Measurements from ENCODE around the gene HSD11B1. TPM values are rescaled to one million over a fixed set of nuclear protein-coding genes. Genes with fewer than 3 reads are reported as not detected.

The HSD11B1 gene
- total and polyA plus RNA-seq, 7 donors = 2.0 to 10.0 (median 3.0) TPM; not detected in 1

- Histone ChIP-seq H3K4me1 (no peaks in the 10 kb centered on the region), H3K27me3 (no peaks in the 10 kb centered on the region), H3K9me3 (no peaks in the 10 kb centered on the region), H3K36me3 (no peaks in the 10 kb centered on the region), H3K27ac (no peak overlapping the region), H3K4me3 (no peak overlapping the region)
- WGBS, 2 donors = 58 to 66% methylated on average over 3 of the region's 3 CpGs
- intact Hi-C loops (cut with DNase I) = no loop called here
- TF ChIP-seq POLR2AphosphoS5 (IDR thresholded peaks at IDR 0.05) = no peak
- no peak for TF ChIP-seq POLR2A (IDR thresholded peaks at IDR 0.05)
- TF ChIP-seq EP300 (IDR thresholded peaks at IDR 0.05) = no peak
- no peak for TF ChIP-seq CTCF (IDR thresholded peaks at IDR 0.05)
- no peak for DNase-seq
These were observed 19.4 kb downstream of the HSD11B1 start for GRCh38 chr1:209723756-209724693.

GRCh38 chr1:209727286-209727685, 22.6 kb downstream of the HSD11B1 start:
- H3K4me3 ChIP-seq = no peak overlapping the region
- 86 to 89% methylated on average over 2 of the region's 2 CpGs for WGBS, 2 donors
- H3K9me3 ChIP-seq = no peaks in the 10 kb centered on the region
- intact Hi-C loops (cut with DNase I) = no loop called here
- no peaks in the 10 kb centered on the region for H3K27me3 ChIP-seq
- no peak overlapping the region for H3K27ac ChIP-seq
- no peaks in the 10 kb centered on the region for H3K36me3 ChIP-seq
- no peak for DNase-seq
- no peak for TF ChIP-seq EP300 (IDR thresholded peaks at IDR 0.05)
- no peak for TF ChIP-seq CTCF (IDR thresholded peaks at IDR 0.05)
- H3K4me1 ChIP-seq = no peaks in the 10 kb centered on the region

GRCh38 chr1:209727785-209728184, 23.1 kb downstream of the HSD11B1 start:
- Histone ChIP-seq H3K27me3 (no peaks in the 10 kb centered on the region), H3K9me3 (no peaks in the 10 kb centered on the region), H3K4me3 (no peak overlapping the region), H3K4me1 (peaks cover 0 to under 1% (median 0%) of the 10 kb centered on the region in 4 donors), H3K36me3 (no peaks in the 10 kb centered on the region), H3K27ac (no peak overlapping the region)
- no peak for DNase-seq
- intact Hi-C loops (cut with DNase I) = no loop called here
- TF ChIP-seq POLR2AphosphoS5 (IDR thresholded peaks at IDR 0.05) (no peak), EP300 (IDR thresholded peaks at IDR 0.05) (no peak), CTCF (IDR thresholded peaks at IDR 0.05) (no peak), POLR2A (IDR thresholded peaks at IDR 0.05) (no peak)
- 85 to 89% methylated on average over 3 of the region's 3 CpGs for WGBS, 2 donors

- TF ChIP-seq POLR2AphosphoS5 (IDR thresholded peaks at IDR 0.05) (no peak), POLR2A (IDR thresholded peaks at IDR 0.05) (no peak), CTCF (IDR thresholded peaks at IDR 0.05) (no peak), EP300 (IDR thresholded peaks at IDR 0.05) (no peak)
- Histone ChIP-seq H3K27me3 (no peaks in the 10 kb centered on the region), H3K27ac (no peak overlapping the region), H3K4me1 (peaks cover 0 to 8% (median 0%) of the 10 kb centered on the region in 4 donors), H3K9me3 (no peaks in the 10 kb centered on the region), H3K4me3 (no peak overlapping the region), H3K36me3 (no peaks in the 10 kb centered on the region)
- intact Hi-C loops (cut with DNase I) = no loop called here
- WGBS, 2 donors = 79 to 85% methylated on average over 1 of the region's 1 CpG
- DNase-seq = no peak
These were observed 23.8 kb downstream of the HSD11B1 start for GRCh38 chr1:209728466-209728865.

All from sigmoid colon (tissue), 7 donors.